Sciatic nerve (tissue), 2 donors: ENCODE measurements around the gene P2RX1. TPM values are rescaled to one million over a fixed set of nuclear protein-coding genes. Genes with fewer than 3 reads are reported as not detected.
A peak's percentile ranks its signal among the peaks of the same experiment; 100 is the strongest.
"Not testable (repeated sequence)": the region's sequence is repeated elsewhere in the genome, so short reads cannot be mapped to it uniquely, and the experiment has no call there.

Experiments used
- ATAC-seq: fragments of 200-7000 bp; cut with Tn5 transposase; one replicate; pipeline ENCODE4 v1.9.1; 2020; ENCODE audit warnings: mild to moderate bottlenecking, moderate library complexity
- DNase-seq: peaks from one replicate; pipeline ENCODE4 v3.0.0-alpha.2; 2020; ENCODE audit warnings: low spot score
- intact Hi-C: fragments of 100-400 bp; cut with DNase I; formaldehyde crosslinking; loops from one replicate; pipeline ENCODE4 v1.14.2; 2022
- total RNA-seq: library from RNA; stranded (reverse); fragmentation: NEBNext Ultra II Directional; extraction: Animal tissue kit (Norgen Biotek cat#: 25700); gene quantifications from one replicate; pipeline ENCODE4 v1.2.1, GENCODE V29; 2021
- donor health status: DM: no; HTN: no; CAD: no.
- donor health status: DM: no; HTN: no; CAD: no.

Gene P2RX1
- total RNA-seq, 1 donor from 2014 or later, result 7.3 TPM

DNA sequence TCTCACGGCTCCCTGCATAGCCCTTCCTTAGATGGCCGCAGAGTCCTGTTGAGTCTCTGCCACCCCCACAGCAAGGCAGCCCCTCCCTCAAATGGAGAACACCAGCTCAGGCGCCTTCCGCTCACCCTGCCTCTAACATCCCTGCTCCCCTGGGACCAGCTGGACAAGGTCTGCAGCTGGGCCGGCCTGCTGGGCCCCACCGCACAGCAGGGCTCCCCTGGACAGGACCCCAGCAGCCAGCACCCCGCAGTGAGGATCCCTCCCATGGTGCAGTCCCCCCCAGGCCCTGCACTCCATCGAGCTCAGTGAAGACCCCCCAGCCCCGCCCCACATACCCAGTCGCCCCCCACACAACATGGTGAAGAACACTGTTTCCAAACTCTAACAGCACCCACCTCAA is 37.8 kb upstream of the P2RX1 start:
- ATAC-seq, result no peak
- intact Hi-C loops, result no loop called here
- DNase-seq, result no peak

DNA sequence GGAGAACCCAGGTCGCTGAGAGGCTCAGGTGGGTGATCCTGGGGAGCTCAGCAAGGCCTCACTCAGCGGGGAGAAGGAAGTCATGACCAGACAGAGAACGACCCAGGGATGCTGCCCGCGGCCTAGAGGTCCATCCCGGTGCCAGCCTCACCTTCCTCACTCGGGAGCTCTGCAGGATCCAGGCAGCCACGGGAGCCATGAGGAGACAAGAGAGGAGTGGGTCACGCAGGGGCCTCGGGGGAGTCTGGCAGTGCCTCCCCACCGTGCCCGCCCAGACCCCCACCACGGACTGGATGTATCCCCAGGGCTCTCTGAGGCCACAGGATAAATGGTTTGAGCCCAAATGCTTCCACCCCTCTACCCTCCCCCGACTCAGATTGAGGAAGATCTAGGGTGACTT is 37.3 kb upstream of the P2RX1 start:
- ATAC-seq (no peak), DNase-seq (no peak)
- intact Hi-C loops, result no loop called here

DNA sequence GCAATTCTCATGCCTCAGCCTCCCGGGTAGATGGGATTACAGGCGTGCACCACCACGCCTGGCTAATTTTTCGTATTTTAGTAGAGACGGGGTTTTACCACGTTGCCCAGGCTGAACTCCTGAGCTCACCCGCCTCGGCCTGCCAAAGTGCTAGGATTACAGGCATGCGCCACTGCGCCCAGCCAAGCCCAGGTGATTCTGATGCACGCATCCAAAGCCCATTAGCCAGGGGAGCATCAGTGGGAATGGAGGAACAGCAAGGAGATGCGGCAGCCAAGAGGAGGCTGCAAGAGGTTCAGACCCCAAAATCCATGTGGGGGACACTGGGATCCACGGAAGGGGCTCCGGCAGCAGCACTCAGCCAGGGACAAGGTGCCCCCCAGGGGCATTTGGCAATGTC is 35.9 kb upstream of the P2RX1 start:
- no peak for DNase-seq
- intact Hi-C loops, result no loop called here
- no peak for ATAC-seq

DNA sequence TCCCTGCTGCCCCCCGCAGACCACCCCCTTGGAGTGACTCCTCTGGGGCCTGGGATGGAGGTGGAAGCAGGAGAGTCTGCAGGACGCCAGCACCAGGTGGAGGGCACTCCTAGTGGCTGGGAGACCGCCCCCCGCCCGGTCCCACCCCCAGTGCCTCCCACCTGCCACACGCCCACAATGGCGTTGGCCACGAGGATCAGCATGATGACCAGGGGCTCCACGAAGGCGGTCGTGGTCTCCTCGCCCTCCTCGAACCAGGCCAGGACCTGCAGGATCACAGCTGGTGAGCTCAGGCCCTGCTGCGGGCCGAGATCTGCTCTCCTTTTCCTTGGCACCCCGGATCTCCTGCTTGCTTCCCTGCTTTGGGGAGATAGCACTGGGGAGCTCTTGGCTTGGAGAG is 35.2 kb upstream of the P2RX1 start:
- DNase-seq (no peak), ATAC-seq (no peak)
- intact Hi-C loops, result no loop called here

DNA sequence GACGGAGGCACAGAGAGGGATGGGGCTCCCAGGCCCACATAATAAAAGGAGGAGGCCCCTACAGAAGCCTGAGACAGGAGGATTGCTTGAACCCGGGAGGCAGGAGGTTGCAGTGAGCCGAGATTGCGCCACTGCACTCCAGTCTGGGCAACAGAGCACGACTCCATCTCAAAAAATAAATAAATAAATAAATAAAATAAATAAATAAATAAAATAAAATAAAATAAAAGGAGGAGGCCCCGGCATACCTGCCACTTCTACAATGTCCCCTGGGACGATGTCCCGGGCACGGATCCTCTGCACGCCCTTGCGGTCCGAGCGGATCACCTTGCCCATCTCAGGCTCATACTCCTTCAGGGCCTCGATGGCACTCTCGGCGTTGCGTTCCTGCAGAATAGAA is 34.7 kb upstream of the P2RX1 start:
- intact Hi-C loops, result no loop called here
- ATAC-seq (no peak), DNase-seq (no peak)

DNA sequence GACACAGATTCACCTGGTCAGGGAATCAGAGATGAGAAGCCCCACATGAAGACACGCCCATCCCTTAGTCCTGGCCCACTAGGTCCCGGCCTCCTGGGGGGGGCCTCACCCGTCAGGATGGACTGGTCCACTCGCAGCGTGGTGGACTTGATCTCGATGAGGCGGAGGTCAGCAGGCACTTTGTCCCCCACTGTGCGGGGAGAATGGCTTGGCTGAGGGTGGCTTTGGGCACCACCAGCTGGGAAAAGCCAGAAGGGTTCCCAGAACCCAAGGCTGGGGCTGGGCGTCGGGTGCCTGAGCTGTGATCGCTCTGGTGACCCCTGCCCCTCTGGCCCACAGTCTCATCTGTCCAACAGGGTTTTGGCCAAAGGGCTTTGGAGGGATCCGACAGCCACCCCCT is 34.3 kb upstream of the P2RX1 start:
- ATAC-seq (no peak), DNase-seq (no peak)
- intact Hi-C loops, result no loop called here

DNA sequence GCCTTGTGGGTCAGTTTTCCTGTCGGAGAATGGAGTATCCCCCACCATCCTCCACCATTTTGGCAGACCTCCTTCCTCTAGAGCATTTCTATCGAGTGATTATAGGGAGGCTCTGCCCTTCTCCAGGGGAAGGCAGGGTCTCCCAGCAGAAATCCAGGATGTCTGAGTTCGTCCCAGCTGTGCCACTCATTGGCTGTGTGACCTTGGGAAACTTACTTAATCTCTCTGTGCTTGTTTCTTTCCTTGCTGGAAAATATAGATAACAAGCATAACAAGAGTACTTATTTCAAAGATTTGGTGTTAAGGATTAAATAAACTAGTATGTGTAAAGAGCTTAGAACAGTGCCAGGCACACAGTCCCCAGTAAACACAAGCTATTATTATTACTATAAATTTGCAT is 33.2 kb upstream of the P2RX1 start:
- DNase-seq (no peak), ATAC-seq (no peak)
- intact Hi-C loops, result no loop called here

DNA sequence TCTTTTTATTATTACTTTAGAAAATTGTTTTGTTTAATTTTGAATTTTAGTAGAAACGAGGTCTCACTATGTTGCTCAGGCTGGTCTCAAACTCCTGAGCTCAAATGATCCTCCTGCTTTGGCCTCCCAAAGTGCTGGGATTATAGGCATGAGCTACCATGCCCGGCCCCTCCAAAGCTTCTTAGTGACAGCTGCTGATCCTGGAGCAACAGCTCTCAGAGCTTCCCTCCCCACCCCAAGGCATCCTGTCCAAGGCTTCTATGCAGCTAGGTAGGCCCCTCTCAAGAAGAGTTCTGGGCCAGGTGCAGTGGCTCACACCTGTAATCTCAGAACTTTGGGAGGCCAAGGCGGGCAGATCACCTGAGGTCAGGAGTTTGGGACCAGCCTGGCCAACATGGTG is 32.3 kb upstream of the P2RX1 start:
- ATAC-seq, intact Hi-C loops, DNase-seq: not testable (repeated sequence)

DNA sequence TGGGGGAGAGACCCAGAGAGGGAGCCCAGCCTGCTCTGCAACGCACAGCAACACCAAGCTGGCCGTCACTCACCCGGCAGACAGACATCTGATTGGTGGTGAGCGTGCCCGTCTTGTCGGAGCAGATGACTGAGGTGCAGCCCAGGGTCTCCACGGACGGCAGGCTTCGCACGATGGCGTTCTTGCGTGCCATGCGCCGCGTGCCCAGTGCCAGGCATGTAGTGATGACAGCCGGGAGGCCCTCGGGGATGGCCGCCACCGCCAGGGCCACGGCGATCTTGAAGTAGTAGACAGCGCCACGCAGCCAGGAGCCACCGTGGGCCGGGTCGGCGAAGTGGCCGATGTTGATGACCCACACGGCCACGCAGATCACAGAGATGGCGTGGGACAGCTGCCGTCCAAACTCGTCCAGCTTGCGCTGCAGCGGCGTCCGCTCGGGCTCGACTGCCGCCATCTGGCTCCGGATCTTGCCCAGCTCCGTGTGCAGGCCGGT is 31.1 kb upstream of the P2RX1 start:
- DNase-seq (no peak), ATAC-seq (no peak)
- intact Hi-C loops, result no loop called here

DNA sequence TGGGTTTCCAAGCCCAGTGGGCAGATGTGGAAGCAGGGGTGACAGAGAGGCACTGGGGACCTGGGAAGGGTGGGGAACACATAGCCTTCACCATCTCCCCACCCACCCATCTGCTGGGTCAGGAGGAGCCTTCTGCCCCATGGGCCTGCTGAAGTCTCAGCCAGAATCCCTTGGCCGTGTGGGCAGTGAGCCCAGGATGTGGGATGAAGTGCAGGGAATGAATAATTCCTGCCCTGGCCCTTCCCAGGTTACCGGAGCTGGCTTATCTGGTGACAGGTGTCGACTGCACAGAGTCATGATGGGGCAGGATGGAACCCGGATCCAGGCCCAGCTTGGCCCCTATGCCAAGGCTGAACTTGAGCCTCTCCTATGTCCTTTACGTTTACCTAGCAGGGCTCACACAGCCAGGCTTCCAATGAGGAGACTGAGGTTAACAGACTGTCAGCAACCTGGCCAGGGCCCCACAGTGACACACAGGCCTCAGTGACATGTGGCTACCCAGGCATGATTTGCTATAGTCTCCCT is 30.5 kb upstream of the P2RX1 start:
- intact Hi-C loops, result no loop called here
- DNase-seq, result no peak

DNA sequence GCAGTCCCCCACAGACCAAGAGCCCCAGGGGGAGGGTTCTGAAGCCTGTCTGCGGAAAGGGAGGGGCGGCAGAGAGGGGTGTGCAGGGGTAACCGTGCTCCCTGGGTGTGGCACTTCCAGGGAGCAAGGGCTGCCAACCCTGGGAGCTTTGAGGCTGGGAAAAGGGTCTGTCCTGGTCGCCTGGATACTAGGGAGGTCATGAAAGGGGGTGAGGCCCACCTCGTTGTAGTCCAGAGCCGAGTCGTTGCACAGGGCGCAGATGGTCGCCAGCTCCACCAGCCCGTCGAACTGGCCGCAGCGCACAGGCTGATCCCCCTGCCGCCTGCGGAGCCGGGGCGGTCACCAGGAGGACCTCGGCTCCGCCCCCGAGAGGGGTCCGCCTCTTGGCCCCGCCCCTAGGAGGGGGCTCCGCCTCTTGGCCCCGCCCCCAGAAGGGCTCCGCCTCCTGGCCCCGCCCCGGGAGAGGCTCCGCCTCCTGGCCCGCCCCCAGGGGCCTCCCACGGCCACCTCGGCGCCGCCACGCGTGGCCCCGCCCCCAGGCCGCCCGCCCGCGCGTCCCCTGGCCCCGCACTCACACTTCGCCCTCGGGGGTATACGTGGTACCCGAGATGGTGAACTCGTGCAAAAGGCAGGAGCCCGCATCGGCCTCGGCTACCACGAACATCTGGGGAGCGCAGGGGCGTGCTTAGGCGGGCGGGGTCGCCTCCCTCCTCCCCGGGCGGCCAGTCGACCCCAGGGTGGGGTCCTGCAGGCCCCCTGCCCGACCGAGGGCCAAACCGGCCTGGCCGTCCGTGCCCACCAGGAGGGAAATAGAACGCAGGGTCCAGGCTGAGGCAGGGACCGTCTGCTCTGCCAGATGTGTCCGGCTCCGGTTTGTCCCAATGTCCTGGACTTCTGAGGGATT is 28.5 kb upstream of the P2RX1 start:
- peak; percentile 88 for DNase-seq
- intact Hi-C loops, result no loop called here
- peak; percentile 98 for ATAC-seq

More for the DNA sequence above, 30.5 kb upstream of the P2RX1 start:
- ATAC-seq, result no peak

DNA sequence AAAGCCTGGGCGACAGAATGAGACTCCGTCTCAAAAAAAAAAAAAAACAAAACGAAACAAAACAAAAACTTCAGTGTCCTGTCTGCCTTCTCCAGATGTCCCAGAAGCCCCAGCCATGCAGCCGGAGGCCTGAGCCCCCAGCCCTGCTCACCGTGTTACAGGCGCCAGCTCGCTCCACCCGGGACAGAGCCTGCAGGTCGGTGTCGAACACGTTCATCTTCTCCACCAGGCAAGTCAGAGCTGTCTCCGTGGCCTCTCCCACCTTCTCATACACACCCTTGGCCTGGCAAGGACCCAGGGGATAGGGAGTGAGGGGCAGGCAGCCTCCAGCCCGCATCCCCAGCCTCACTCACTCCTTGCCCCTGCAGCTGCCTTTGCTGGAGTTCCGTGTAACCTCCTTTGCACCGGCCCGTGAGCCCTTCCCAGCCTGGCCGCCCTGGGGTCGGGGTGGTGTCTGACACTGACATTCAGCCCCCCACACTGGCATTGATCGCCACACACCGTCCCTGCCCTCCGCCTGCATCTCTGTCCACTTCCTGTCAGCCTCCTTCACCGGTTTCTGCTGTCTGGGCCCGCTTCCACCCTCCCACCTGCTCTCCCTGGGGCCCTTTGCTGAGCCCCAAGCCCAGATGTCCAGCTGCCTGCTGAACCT is 27.1 kb upstream of the P2RX1 start:
- intact Hi-C loops, result no loop called here
- ATAC-seq, result no peak
- DNase-seq, result no peak

DNA sequence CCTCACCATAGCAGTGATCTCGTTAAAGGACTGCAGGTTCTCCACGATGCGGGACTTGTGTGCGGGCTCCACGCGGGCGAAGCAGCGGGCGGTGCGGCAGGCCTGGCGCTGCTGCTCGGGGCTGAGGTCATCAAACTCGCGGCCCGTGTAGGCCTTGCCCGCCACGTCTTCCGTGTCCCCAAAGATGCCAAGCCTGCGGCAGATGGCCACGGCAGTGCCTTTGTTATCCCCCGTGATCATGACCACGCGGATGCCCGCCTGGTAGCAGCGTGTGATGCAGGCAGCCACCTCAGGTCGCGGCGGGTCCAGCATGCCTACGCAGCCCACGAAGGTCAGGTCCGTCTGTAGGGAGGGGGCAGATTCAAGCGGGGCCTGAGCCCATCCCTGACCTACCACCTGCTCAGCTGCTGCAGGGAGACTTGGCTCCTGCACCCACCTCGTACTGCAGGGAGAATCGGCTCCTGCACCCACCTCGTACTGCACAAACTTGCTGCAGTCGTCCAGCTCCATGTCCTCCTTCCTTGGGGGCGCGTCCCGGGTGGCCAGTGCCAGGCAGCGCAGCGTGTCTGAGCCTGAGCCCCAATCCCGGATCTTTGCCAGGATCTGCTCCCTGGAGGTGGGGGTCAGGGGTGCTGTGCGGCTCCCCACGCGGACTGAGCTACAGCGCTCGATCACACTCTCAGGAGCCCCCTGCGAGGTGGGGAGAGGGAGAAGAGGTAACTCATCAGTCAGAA is 24.9 kb upstream of the P2RX1 start:
- no peak for DNase-seq
- no peak for ATAC-seq
- intact Hi-C loops, result no loop called here

DNA sequence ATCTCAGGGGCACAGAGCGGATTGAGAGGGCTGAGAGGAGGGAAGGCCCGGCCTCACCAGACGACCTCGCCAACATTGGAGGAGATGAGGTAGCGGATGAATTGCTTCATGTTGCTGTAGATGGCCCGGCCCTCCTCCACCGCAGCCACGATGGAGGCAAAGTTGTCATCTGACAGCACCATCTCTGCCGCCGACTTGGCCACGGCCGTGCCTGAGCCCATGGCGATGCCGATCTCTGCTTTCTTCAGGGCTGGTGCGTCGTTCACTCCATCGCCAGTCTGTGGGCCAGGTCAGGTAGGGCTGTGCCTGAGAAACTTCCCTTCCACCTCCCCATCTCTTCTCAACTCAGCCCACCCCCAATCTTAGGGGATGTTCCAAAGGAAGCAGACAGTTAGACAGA is 21.1 kb upstream of the P2RX1 start:
- DNase-seq (no peak), ATAC-seq (no peak)
- intact Hi-C loops, result no loop called here

DNA sequence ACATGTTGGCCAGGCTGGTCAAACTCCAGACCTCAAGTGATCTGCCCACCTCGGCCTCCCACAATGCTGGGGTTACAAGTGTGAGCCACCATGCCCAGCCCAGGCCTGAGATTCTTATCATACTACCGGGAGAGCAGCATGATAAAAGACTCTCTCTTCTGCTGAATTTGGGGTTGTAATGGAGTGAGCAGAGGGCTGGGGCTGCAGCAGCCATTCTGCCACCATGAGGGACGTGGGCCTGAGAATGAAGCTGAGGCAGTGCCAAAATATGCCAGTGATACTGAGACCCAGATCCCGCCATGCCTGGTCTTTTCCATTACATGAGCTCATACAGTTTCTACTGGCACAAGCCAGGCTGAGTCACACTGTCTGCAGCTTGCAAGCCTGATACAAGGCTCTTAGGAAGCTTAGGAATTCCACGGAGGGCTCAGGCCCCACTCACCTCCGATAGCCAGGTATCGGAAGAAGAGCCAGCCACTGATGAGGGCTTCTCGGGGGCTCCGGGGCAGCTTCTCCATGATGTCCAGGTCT is 19.6 kb upstream of the P2RX1 start:
- no peak for DNase-seq
- intact Hi-C loops, result no loop called here
- ATAC-seq, result no peak

DNA sequence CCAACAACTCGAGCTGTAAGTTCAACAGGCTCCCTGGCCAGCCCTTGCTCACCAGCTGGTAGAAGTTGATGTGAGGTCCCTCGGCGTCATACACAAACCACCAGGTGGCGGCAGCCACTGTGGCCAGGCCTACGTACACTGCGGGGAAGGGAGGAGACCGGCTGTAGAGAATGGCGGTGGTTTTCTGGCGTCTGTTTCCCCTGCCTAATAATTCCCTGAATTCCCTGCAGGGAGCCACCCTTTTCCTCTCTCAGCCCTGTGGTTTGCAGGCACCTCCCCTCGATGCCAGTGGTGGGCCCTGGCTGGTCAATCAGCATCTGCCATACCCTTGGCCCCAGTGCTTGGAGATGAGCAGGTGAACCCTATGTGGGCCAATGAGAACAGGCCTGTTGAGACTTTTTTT is 18.9 kb upstream of the P2RX1 start:
- ATAC-seq (peak; percentile 86), DNase-seq (no peak)
- intact Hi-C loops, result no loop called here

DNA sequence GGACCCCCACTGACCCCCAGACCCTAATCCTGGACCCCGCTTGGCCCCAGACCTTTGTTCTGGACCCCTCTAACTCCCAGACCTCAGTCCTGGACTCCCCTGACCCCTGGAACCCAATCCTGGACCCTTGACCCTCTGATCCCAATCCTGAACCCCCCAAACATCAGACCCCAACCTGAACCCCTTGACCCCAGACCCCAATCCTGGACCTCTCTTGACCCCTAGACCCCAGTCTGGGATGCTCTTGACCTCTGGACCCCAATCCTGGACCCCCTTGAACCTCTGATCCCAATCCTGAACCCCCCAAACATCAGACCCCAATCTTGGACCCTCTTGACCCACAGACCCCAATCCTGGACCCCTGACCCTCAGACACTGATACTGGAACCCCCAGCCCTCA is 13.5 kb upstream of the P2RX1 start:
- intact Hi-C loops, result no loop called here
- DNase-seq (no peak), ATAC-seq (no peak)

DNA sequence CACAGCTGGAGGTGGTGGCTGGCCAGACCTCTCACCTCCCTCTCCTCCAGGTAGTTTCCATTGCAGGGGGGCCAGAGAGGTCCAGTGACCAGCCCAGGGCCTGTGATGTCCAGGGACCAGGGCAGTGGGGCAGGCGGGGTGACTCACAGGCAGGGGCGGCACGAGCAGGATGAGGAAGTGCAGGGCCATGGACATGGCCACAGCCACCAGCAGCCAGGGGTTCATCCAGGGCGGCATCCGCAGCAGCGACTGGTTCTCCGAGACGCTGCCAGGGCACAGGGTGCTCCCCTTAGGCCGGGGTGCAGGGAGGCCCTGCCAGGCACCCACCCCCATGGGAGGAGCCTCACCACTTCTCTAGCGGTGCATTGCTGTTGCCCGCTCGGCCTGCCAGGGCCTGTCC is 12.9 kb upstream of the P2RX1 start:
- intact Hi-C loops, result no loop called here
- DNase-seq (no peak), ATAC-seq (no peak)

DNA sequence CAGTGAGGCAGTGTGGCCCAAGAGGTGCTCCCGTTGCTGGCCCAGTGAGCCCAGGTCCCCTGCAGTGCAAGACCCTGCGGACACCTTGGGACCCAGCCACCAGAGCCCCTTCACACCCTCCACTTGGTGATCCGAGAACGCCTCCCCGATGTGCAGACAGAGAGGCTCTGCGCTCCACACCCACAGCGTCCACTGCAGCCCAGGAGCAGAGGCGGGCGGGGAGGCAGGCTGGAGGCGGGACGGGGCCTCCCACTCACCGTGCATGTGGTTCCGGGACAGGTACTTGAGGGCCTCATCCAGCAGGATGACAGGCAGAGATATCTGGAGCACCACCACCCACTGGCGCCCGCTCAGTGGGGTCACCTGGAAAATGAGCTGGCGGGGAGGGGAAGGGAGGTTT is 12.1 kb upstream of the P2RX1 start:
- ATAC-seq (no peak), DNase-seq (no peak)
- intact Hi-C loops, result no loop called here
